ENCODE results near the gene AJAP1. TPM values are rescaled to one million over a fixed set of nuclear protein-coding genes. Genes with fewer than 3 reads are reported as not detected.

AJAP1 gene
- total RNA-seq, 1 experiment from 2014 or later: not detected

DNA sequence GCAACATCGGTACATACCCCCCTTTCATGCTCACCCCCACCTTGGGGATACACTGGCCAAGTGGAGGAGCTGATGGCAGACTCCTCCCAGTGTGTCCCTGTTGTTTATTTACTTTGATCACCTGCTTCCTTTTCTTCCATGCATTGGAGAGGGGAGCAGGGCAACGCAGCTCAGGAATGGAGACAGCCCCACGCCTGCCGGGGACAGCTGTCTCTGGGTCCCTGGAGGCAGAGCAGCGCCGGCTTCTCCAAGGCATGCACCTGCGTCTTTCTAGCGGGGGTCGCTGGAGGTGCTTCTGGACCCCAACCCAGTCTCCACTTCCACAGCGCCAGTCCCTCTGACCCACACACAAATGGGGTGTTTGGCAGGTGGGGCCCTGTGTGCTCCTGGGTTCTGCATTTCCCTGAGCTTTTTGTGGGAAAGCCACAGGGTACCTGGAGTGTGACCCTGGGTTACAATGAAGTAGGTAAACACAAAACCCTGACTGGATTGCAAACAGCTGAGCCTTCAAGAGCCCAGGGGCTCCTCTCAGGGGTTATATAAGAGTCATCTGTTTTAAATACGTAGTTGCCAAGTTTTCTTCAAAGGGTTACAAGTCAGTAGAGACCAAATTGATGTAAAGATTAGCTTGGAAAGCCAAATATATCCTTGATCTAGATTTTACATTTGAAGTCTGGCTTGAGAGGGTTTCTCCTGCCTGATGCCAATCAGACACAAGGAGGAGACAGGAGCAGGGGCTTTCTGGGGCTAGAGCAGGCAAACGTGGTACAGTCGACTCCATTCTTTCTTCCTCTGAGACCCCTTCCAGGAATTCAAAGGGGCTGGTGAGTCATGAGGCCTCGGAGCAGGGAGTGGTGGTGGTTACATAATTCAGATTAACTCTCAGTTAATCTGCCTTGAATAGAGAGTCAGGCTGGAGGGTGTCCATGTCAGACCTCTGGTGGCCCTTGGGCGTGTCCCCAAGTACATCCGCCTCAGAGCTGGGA, 4.5 kb downstream of the AJAP1 start:
- no TSS peak for BruUV-seq (replicated peaks)
- intact Hi-C loops (cut with micrococcal nuclease): no loop called here
- ChIA-PET POLR2A (no interaction called here), RAD21 (ENCODE audit: low non-redundant PET in 1 of 2, low total read pairs in 2 of 2, uncharacterized antibody in 2 of 2, unreplicated experiment in 2 of 2) (no interaction called here), CTCF (no interaction called here)
- H4K20me1 ChIP-seq (ENCODE audit: insufficient read depth): no peaks in the 10 kb centered on the region
- H2AFZ ChIP-seq (ENCODE audit: low read depth, low read length, poor library complexity, severe bottlenecking): no peak overlapping the region
- no peak overlapping the region for H3K27ac ChIP-seq (ENCODE audit: low read depth, low read length)
- H3K9me2 ChIP-seq (ENCODE audit: insufficient read depth): no peaks in the 10 kb centered on the region
- no peak for ATAC-seq
- no peaks in the 10 kb centered on the region for H3K9me3 ChIP-seq (ENCODE audit: control insufficient read depth in 1 of 2, insufficient read depth in 1 of 2, low read depth in 1 of 2, low read length in 2 of 2)
- DNase-seq (ENCODE audit: low read depth, low spot score): no peak
- TF ChIP-seq SIN3A (IDR thresholded peaks at IDR 0.05; ENCODE audit: low read depth): no peak
- TF ChIP-seq, protein P1, sequence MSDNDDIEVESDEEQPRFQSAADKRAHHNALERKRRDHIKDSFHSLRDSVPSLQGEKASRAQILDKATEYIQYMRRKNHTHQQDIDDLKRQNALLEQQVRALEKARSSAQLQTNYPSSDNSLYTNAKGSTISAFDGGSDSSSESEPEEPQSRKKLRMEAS (IDR thresholded peaks at IDR 0.05): no peak
- TF ChIP-seq, protein P2, sequence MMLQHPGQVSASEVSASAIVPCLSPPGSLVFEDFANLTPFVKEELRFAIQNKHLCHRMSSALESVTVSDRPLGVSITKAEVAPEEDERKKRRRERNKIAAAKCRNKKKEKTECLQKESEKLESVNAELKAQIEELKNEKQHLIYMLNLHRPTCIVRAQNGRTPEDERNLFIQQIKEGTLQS (IDR thresholded peaks at IDR 0.05): no peak
- no peak for TF ChIP-seq EZH2 (IDR thresholded peaks at IDR 0.05)
- TF ChIP-seq RAD21 (IDR thresholded peaks at IDR 0.05; ENCODE audit: low read depth): no peak
- TF ChIP-seq SP1 (IDR thresholded peaks at IDR 0.05; ENCODE audit: low read depth): no peak
- no peak for TF ChIP-seq SRF (IDR thresholded peaks at IDR 0.05; ENCODE audit: low read depth)
- no peak for TF ChIP-seq FOSL1 (IDR thresholded peaks at IDR 0.05; ENCODE audit: low read depth)
- TF ChIP-seq CBX3 (IDR thresholded peaks at IDR 0.05; ENCODE audit: low read depth): no peak
- no peak for TF ChIP-seq JUND (IDR thresholded peaks at IDR 0.05)
- TF ChIP-seq, protein P3, sequence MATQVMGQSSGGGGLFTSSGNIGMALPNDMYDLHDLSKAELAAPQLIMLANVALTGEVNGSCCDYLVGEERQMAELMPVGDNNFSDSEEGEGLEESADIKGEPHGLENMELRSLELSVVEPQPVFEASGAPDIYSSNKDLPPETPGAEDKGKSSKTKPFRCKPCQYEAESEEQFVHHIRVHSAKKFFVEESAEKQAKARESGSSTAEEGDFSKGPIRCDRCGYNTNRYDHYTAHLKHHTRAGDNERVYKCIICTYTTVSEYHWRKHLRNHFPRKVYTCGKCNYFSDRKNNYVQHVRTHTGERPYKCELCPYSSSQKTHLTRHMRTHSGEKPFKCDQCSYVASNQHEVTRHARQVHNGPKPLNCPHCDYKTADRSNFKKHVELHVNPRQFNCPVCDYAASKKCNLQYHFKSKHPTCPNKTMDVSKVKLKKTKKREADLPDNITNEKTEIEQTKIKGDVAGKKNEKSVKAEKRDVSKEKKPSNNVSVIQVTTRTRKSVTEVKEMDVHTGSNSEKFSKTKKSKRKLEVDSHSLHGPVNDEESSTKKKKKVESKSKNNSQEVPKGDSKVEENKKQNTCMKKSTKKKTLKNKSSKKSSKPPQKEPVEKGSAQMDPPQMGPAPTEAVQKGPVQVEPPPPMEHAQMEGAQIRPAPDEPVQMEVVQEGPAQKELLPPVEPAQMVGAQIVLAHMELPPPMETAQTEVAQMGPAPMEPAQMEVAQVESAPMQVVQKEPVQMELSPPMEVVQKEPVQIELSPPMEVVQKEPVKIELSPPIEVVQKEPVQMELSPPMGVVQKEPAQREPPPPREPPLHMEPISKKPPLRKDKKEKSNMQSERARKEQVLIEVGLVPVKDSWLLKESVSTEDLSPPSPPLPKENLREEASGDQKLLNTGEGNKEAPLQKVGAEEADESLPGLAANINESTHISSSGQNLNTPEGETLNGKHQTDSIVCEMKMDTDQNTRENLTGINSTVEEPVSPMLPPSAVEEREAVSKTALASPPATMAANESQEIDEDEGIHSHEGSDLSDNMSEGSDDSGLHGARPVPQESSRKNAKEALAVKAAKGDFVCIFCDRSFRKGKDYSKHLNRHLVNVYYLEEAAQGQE (IDR thresholded peaks at IDR 0.05; ENCODE audit: low read depth): no peak
- no peak for TF ChIP-seq ELF1 (IDR thresholded peaks at IDR 0.05; ENCODE audit: borderline replicate concordance, low read depth)
- no peak for TF ChIP-seq ZNF274 (IDR thresholded peaks at IDR 0.05; ENCODE audit: low read depth, low read length)
- TF ChIP-seq, protein P4, sequence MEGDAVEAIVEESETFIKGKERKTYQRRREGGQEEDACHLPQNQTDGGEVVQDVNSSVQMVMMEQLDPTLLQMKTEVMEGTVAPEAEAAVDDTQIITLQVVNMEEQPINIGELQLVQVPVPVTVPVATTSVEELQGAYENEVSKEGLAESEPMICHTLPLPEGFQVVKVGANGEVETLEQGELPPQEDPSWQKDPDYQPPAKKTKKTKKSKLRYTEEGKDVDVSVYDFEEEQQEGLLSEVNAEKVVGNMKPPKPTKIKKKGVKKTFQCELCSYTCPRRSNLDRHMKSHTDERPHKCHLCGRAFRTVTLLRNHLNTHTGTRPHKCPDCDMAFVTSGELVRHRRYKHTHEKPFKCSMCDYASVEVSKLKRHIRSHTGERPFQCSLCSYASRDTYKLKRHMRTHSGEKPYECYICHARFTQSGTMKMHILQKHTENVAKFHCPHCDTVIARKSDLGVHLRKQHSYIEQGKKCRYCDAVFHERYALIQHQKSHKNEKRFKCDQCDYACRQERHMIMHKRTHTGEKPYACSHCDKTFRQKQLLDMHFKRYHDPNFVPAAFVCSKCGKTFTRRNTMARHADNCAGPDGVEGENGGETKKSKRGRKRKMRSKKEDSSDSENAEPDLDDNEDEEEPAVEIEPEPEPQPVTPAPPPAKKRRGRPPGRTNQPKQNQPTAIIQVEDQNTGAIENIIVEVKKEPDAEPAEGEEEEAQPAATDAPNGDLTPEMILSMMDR (IDR thresholded peaks at IDR 0.05 in 2 of 3, conservative IDR thresholded peaks at IDR 0.05 in 1 of 3; ENCODE audit: borderline replicate concordance in 1 of 3, insufficient read depth in 1 of 3, low read depth in 2 of 3, low read length in 2 of 3): no peak
- no peak for TF ChIP-seq POLR2A (IDR thresholded peaks at IDR 0.05; ENCODE audit: borderline replicate concordance, extremely low read depth, insufficient read depth, insufficient read length)
- no peak for TF ChIP-seq YY1 (IDR thresholded peaks at IDR 0.05; ENCODE audit: extremely low read depth, insufficient replicate concordance, low read depth, low read length)
- H3K27me3 ChIP-seq (ENCODE audit: insufficient read depth, low read length): no peaks in the 10 kb centered on the region
- H3K4me2 ChIP-seq (ENCODE audit: low read length): no peak overlapping the region
- H3K9ac ChIP-seq (ENCODE audit: low read length): no peak overlapping the region
- H3K4me3 ChIP-seq (replicated peaks in 1 of 2; ENCODE audit: low read depth in 1 of 2, low read length in 2 of 2): no peak overlapping the region
- H3K36me3 ChIP-seq (ENCODE audit: control insufficient read depth in 1 of 2, insufficient read depth in 2 of 2, low read length in 2 of 2): no peaks in the 10 kb centered on the region
- no peaks in the 10 kb centered on the region for H3K4me1 ChIP-seq (ENCODE audit: control insufficient read depth in 1 of 2, insufficient read depth in 2 of 2, low read length in 2 of 2)
- H3K79me2 ChIP-seq (ENCODE audit: insufficient read depth, low read length): no peaks in the 10 kb centered on the region

Data from HCT116 (cell line).